HG02970 (cell line): ENCODE measurements around the gene TOP1.

Source experiments
- ATAC-seq: cut with Tn5 transposase; IDR thresholded peaks from one replicate; pipeline ENCODE4 v1.9.1; 2021; ENCODE audit warnings: mild to moderate bottlenecking, moderate library complexity, moderate number of reproducible peaks; ENCODE audit not compliant: unreplicated experiment, low FRiP score

Gene TOP1

DNA sequence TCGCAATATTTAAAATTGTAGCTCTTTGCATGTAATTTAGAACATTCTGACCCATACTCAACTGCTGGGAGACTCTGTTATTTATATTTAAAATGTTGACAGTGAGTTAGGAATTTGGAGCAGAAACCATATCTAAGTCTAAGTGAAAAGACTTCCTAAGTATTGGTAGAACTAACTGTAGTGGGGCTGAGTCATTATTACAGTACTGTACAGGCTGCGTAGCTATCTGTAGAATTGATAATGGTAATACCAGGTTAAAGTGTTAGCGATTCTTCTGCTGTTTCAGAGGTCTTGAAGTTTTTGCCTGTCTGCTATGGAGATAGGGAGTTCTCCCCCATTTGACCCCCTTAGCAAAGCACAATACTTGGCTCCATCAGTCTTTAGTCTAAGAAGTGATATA, 3.6 kb downstream of the TOP1 start:
- ATAC-seq: no peak

GRCh38 chr20:41034239-41034638, 5.6 kb downstream of the TOP1 start:
- ATAC-seq: no peak

GRCh38 chr20:41035207-41035606, 6.6 kb downstream of the TOP1 start:
- ATAC-seq: no peak

GRCh38 chr20:41037179-41037578, 8.6 kb downstream of the TOP1 start:
- ATAC-seq: no peak

DNA sequence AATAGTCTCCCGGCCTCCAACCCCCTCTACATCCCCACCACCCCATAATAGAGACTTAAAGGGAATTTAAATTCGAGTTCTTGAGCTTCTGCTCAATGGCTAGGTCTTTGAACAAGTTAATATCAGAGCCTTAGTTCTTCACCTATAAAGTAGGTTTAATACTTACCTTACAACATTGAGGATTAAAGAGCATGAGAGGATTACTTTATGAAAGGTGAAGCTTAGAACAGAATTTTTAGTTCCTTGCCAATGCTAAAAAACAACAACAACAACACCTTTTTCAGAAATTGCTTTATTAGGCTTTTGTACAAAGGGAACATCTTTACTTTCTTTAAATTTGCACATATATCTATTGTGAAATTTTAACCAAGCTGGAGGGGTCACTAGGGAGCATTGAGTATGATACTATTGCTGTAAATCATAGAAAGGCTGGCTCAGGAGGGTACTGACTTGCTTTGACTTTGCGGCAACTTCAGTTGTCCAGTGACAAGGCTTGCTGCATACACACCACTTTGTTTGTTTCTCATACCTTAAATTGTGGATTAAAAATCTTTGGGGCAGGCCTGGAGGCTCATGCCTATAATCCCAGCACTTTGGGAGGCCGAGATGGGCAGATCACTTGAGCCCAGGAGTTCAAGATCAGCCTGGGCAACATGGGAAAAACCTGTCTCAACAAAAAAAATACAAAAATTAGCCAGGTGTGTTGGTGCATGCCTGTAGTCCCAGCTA, 9.7 kb downstream of the TOP1 start:
- ATAC-seq: no peak

- ATAC-seq: no peak
Measured at GRCh38 chr20:41038878-41039404, 10.3 kb downstream of the TOP1 start.

GRCh38 chr20:41040855-41041254, 12.2 kb downstream of the TOP1 start:
- ATAC-seq: no peak

GRCh38 chr20:41041693-41042092, 13.1 kb downstream of the TOP1 start:
- ATAC-seq: no peak

DNA sequence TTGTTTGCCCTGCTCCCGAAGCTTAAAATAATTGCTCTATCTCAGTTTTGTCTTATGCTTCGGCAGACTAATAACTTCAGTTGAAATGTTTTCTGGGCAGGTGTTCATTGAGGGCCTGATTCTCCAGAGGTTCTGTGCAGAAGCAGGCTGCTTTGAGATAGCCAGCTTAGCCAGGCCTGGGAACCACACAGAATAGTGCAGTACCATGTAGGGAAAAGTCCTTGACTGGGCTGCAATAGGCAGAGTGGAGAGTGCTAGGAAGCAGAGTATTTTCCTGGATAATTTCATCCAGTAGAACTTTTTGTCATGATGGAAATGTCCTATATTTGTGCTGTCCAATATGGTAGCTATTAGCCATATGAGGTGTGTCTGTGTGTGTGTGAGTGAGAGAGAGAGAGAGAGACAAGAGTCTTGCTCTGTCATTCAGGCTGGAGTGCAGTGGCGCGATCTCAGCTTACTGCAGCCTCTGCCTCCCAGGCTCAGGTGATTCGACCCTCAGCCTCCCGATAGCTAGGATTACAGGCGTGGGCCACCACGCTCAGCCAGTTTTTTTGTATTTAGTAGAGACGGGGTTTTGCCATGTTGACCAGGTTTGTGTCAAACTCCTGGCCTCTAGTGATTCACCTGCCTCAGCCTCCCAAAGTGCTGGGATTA, 15.9 kb downstream of the TOP1 start:
- no peak for ATAC-seq

DNA sequence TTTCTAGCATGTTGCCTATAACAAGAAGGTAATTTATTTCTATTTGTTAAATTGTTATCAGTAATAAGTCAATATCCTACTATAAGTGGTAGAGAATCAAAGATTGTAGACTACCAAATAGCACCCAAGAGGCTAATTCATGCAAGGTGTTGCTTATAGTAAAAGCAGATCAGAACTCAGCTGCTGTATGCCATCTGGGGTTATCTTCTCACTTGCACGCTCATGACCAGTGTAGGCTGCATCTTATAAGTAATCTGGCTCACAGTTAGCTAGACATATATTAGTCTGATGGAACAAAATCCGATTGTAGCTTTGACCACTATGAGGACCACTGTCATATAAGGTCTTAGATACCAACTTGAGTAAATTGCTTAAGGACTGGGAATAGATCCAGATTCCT, 17.0 kb downstream of the TOP1 start:
- no peak for ATAC-seq

GRCh38 chr20:41046716-41047115, 18.1 kb downstream of the TOP1 start:
- no peak for ATAC-seq

- ATAC-seq: no peak
Measured at GRCh38 chr20:41047279-41047974, 18.8 kb downstream of the TOP1 start.

DNA sequence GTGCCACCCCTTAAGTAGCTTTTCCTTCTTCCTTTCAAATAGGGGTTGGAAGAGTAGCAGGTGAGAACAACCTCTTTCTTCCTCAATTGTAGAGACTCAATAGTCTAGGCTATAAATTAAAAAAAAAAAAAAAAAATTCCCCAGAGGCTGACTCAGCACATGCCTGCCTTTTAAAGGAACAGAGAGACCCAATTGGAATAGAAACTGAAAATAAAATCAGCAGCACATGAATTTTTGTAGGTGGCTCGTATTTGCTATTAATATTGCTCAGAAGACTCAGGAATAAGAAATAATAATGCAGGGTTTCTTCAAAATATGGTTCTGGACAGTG, 19.3 kb downstream of the TOP1 start:
- ATAC-seq: no peak

DNA sequence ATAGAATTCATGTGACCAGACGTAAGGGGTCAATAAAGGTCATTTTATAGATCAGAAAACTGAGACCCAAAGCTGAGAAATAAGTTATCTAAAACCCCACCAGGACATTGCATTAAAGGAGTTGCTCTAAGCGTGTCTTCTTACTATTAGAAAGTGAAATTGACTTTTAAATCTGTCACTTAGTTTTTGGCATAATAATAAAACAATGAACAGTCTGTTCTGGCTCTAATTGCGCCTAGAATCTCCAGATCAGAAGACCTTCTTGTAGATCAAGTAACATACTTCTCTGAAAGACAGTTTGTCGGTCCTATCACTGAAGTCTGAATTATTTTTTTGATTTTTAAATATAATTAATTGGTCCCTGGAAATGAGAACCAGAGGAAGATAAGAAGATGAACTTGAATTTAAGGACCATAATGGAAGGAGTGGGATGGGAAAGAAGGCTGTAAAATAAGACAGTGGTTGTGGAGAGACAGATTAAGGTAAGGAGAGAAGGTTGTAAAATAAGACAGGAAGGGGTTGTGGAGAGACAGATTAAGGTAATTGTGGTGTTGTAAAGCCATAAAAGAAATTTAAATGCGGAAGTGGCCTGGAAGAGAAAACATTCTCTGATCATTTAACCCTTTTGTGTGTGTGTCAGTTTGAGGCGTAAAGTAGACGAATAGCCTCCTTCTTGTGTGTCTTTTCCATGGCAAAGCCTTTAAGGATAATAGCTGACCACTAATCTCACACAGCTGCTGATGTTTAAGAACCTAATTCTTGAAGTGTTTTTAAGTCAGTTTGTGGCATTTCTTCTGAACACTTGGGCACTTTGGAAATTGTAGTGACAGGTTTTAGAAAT, 20.1 kb downstream of the TOP1 start:
- ATAC-seq: no peak

GRCh38 chr20:41049451-41049850, 20.8 kb downstream of the TOP1 start:
- ATAC-seq: no peak

- no peak for ATAC-seq
Measured at GRCh38 chr20:41050361-41051008, 21.9 kb downstream of the TOP1 start.

DNA sequence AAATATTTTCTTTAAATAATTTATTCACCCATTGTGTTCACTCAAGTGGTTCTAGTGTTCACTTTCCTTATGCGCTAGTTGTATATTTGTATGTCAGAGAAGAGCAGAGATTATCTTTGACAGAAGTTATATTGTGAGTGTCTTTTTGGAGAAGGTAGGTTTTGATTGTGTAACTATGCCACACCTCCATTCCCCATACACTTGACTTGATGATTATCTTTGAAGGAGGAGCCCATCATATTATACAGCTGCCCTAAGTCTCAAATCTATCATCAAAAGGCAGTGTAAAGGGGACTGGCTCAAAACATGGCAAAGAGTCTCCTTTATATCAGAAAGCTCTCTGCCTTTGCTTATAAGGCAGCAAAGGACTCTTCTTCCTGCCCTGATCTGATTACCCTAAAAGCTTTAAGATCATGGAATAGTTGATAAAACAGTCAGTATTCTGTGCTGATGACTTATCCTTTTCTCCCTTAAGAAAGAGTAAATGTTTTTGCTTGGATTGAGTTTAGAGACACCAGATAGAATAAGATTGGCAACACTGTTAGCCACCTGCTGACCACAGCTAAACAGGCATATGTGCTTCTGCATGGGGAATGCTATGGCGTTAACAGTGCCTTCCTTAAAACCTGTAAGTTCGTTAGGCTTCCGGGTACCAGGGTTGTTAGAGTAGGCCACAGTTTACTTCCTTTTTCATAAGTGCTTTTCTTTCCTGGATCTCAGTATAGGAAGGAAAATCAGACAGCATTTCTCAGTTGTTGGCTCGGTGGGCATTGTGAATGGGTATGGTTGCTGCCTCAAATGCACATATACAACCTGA, 22.6 kb downstream of the TOP1 start:
- ATAC-seq: no peak

- no peak for ATAC-seq
Measured at GRCh38 chr20:41052742-41053419, 24.3 kb downstream of the TOP1 start.
